Epithelial cell of esophagus (primary cell): ENCODE measurements around the gene S100B.

Experiments
- DNase-seq: peaks from one replicate; pipeline ENCODE4 v3.0.0; 2010; ENCODE audit warnings: low read depth
- H3K4me3 ChIP-seq: 2 replicates; pipeline ENCODE4 v1.5.1; 2011; ENCODE audit warnings: mild to moderate bottlenecking, low read length, control low read depth
- TF ChIP-seq, protein P1 (sequence below): IDR thresholded peaks from 2 replicates; pipeline ENCODE4 v1.5.1; 2011; ENCODE audit warnings: low read depth, mild to moderate bottlenecking, low read length, control low read depth, inconsistent platforms; ENCODE audit not compliant: insufficient read depth; ENCODE audit errors: missing control alignments

S100B gene

DNA sequence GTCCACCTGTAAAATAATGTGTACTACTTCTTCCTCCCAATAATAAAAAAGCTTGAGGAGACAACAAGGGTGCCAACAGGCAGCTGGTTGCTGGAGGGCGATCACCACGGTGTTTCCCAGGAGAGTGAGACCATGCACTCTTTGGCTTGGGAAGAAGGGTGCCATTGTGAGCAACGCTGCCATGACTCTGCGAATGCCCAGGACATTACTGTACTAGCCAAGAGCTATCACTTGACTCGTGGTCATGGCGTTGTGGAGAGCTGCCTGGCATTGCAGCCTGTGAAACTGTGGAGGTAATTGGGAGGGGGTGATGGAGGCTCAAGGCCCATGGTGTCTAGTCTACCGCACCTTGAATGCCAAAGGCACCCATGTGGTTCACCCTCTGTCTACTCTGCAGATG lies 16.0 kb upstream of the S100B start:
- no peak overlapping the region for H3K4me3 ChIP-seq
- DNase-seq = no peak
- TF ChIP-seq, protein P1, sequence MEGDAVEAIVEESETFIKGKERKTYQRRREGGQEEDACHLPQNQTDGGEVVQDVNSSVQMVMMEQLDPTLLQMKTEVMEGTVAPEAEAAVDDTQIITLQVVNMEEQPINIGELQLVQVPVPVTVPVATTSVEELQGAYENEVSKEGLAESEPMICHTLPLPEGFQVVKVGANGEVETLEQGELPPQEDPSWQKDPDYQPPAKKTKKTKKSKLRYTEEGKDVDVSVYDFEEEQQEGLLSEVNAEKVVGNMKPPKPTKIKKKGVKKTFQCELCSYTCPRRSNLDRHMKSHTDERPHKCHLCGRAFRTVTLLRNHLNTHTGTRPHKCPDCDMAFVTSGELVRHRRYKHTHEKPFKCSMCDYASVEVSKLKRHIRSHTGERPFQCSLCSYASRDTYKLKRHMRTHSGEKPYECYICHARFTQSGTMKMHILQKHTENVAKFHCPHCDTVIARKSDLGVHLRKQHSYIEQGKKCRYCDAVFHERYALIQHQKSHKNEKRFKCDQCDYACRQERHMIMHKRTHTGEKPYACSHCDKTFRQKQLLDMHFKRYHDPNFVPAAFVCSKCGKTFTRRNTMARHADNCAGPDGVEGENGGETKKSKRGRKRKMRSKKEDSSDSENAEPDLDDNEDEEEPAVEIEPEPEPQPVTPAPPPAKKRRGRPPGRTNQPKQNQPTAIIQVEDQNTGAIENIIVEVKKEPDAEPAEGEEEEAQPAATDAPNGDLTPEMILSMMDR = no peak

DNA sequence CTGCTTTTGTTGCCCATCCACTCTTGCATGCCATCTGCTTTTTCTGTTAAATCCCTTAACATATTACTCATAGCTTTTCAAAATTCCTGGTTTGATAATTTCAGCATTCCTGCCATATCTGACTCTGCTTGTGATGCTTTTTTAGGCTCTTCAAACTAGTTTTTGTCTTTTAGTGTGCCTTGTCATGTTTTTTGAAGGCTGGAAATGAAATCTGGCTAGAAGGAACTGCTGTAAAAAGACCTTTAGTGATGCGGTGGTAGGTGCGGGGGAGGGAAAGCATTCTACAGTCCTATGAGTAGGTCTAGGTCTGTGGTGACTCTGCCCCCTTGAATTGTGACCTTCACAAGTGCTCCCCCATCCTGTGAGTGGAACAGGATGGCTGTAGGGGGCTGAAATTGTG lies 15.0 kb upstream of the S100B start:
- DNase-seq = no peak
- H3K4me3 ChIP-seq = no peak overlapping the region
- TF ChIP-seq, protein P1 = no peak

GRCh38 chr21:46618738-46619379 lies 14.0 kb upstream of the S100B start:
- no peak overlapping the region for H3K4me3 ChIP-seq
- DNase-seq = no peak
- TF ChIP-seq, protein P1 = no peak

DNA sequence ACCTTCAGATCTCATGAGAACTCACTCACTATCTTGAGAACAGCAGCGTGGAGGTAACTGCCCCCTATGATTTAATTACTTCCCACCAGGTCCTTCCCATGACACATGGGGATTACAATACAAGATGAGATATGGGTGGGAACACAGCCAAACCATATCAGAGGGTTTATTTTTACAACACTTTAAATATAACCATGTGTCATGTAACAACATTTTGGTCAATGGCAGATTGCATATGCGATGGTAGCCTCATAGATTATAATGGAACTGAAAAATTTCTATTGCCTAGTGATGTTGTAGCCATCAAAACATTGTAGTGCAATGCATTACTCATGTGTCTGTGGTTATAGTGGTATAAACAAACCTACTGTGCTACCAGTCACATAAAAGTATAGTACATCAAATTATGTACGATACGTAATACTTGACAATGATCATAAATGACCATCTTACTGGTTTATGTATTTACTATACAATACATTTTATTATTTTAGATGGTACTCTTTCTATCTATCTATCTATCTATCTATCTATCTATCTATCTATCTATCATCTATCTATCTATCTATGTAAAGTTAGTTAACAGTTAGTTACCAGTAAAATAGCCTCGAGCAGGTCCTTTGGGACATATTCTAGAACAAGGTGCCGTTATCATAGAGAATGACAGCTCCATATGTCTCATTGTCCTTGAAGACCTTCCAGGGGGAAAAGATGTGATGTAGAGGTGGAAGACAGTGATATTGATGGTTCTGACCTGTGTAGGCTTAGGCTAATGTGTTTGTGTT lies 12.6 kb upstream of the S100B start:
- TF ChIP-seq, protein P1 = no peak
- no peak for DNase-seq
- H3K4me3 ChIP-seq = no peak overlapping the region

GRCh38 chr21:46616656-46617055 lies 11.8 kb upstream of the S100B start:
- no peak for DNase-seq
- H3K4me3 ChIP-seq = no peak overlapping the region
- TF ChIP-seq, protein P1 = no peak

DNA sequence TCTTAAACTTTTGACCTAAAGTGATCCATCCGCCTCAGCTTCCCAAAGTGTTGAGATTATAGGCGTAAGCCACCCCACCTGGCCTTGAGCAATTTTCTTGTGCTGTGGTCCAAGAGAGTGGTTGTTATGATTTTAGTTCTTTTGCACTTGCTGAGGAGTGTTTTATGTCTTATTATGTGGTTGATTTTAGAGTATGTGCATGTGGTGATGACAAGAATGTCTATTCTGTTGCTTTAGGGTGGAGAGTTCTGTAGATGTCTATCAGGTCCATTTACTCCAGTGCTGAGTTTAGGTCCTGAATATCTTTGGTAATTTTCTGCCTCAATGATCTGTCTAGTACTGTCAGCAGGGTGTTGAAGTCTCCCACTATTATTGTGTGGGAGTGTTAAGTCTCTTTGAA lies 11.2 kb upstream of the S100B start:
- no peak for DNase-seq
- TF ChIP-seq, protein P1 = no peak
- H3K4me3 ChIP-seq = no peak overlapping the region
